Cardiac fibroblast (primary cell): ENCODE results near the gene HMX1.
A peak's percentile ranks its signal among the peaks of the same experiment; 100 is the strongest.

Source experiments
- DNase-seq, 2 donors: peaks; one replicate each; pipeline versions ENCODE4 v3.0.0 to v3.0.0-alpha.2; 2010; ENCODE audit warnings: low read depth in 2 of 2
- H3K4me3 ChIP-seq, 2 donors: replicated peaks in 1 of 2; 1 replicate in 1 of 2; 2 replicates in 1 of 2; pipeline ENCODE4 v1.5.1; 2011; ENCODE audit warnings: low read depth in 2 of 2, low read length in 2 of 2, mild to moderate bottlenecking in 2 of 2, moderate library complexity in 1 of 2
- TF ChIP-seq, protein P1 (sequence below): IDR thresholded peaks from one replicate; pipeline ENCODE4 v1.5.1; 2011; ENCODE audit warnings: low read depth, mild to moderate bottlenecking, low read length, inconsistent platforms

HMX1 gene

DNA sequence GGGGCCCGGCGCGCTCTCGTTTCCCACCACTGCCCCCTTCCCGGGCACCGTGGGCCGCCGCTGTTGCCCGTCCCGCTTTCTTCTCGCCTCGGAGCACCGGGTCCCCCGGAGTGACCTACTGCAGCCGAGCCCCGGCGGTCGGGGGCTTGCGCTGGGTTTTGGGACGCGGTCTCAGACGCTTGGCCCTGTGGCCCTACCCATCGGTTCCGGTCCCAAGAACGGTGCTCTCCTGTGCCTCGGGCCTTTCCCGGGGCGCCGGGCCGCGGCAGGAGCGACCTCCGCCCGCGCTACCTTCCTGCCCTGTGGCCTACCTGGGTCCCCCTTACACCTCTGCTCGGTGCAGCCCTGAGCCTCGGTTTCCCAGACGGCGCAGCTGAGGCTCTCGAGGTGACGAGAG, 21.6 kb upstream of the HMX1 start:
- TF ChIP-seq, protein P1, sequence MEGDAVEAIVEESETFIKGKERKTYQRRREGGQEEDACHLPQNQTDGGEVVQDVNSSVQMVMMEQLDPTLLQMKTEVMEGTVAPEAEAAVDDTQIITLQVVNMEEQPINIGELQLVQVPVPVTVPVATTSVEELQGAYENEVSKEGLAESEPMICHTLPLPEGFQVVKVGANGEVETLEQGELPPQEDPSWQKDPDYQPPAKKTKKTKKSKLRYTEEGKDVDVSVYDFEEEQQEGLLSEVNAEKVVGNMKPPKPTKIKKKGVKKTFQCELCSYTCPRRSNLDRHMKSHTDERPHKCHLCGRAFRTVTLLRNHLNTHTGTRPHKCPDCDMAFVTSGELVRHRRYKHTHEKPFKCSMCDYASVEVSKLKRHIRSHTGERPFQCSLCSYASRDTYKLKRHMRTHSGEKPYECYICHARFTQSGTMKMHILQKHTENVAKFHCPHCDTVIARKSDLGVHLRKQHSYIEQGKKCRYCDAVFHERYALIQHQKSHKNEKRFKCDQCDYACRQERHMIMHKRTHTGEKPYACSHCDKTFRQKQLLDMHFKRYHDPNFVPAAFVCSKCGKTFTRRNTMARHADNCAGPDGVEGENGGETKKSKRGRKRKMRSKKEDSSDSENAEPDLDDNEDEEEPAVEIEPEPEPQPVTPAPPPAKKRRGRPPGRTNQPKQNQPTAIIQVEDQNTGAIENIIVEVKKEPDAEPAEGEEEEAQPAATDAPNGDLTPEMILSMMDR = no peak
- no peak overlapping the region for H3K4me3 ChIP-seq
- DNase-seq = no peak

DNA sequence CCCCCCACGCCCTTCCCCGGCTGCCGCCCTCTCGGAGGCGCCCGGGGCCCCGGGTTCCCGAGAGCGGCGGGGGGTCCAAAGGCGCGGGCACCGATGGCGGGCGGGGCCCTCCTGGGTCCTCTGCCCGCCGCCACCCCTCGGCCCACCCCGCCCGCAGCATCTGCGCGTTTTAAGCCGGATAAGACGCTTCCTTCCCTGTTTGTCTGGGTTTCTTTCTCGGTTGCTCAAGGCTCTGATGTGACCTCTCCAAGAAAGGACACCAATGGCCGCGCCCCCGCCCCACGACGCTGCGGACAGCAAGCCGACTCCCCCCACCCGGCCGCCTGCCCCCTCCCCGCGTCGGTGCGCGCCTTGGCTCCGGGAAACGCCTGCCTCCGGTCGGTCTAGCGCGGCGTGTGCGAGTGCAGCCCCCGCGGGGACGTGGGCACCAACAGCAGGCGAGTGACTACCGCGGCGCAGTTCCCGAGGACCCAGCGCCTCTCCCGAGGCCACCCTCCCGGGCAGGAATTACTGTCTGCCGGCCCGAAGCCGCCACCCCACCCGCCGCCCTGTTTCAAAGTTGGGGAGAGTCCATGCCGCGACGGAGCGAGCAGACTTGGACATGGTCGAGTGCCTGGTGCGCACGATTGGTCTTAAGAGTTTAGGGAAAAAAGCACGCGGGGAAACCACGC, 21.1 kb upstream of the HMX1 start:
- H3K4me3 ChIP-seq = no peak overlapping the region
- TF ChIP-seq, protein P1 = no peak
- peak in 1 of 2 donors; percentile 22 for DNase-seq

DNA sequence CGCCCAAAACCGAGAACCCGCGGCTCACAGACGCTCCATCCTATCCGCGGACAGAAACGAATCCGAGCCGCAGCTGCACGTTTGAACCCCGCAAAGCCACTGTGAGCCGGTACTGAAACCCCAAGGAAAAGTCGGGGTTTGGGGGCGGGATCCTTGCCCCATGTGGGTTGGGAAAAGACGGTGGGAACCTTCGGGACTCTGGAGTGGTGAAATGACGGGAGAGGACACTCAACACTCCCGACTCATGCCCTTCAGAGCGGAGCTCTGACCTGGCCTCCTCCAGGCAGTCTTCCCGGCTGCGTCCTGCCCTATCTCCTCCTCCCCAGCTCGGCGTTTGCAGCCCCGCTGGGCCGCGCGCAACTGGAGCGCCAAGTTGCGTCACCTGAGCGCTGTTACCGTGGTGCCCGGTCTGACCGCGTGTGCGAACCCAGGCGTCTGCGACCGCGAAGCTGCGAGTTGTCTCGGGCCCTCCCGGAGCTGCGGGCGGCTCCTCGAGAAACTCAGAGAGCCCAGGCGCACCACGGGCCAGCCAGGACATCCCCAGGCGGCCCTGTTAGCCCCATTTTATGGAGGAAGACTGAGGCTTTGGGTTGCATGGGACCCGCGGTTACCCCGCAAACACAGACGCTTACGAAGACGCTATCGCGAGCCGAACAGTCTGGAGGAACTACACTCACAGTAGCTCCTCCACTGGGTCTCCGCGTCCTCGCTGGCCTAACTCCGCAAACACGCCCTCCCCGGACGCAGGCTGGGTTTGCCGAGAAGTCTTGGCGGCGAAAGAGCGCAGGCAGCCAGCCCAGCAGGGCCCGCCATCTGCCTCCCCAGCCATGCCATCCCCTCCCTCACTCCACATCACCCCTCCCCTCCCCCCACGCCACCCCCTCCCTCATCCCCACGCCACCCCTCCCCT, 20.3 kb upstream of the HMX1 start:
- TF ChIP-seq, protein P1 = no peak
- no peak overlapping the region for H3K4me3 ChIP-seq
- DNase-seq = no peak

DNA sequence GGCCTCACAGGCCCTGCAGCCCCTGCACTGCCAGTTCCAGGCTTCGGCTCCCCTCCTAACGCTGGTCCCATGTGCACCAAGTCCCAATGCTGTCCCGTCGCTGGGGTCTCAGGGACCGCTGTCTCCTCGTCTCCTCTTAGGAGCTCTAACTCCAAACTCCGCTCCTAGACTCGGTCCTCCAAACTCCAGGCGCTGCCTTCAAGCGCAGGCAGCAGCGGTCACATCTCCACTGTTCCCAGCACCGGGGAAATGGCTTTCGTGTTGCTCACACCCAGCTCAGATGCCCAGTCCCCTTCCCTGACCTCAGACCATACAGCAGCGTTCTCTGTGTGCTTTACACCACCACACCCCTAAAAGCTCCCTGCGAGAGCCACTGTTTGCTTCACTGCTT, 19.6 kb upstream of the HMX1 start:
- no peak overlapping the region for H3K4me3 ChIP-seq
- TF ChIP-seq, protein P1 = no peak
- no peak for DNase-seq

DNA sequence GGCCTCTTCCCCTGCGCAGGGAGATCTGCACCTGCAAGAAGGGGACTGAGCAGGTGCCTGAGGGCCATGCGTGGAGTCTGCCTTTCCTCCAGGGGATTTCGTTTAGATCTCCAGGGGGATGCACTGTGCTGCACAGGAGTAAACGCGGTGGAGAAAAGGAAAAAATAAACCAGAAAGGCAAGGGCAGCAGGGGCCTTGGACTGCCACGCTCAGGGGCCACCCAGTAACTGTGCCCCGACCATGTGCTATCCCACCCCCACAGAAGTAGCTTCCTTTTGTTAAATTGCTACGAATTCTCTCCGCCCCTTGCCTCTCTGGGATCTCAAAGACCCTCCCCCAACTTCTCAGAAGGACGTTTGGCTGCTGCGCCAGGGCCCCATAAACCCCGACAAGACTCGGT, 17.2 kb upstream of the HMX1 start:
- H3K4me3 ChIP-seq = no peak overlapping the region
- DNase-seq = no peak
- TF ChIP-seq, protein P1 = no peak

DNA sequence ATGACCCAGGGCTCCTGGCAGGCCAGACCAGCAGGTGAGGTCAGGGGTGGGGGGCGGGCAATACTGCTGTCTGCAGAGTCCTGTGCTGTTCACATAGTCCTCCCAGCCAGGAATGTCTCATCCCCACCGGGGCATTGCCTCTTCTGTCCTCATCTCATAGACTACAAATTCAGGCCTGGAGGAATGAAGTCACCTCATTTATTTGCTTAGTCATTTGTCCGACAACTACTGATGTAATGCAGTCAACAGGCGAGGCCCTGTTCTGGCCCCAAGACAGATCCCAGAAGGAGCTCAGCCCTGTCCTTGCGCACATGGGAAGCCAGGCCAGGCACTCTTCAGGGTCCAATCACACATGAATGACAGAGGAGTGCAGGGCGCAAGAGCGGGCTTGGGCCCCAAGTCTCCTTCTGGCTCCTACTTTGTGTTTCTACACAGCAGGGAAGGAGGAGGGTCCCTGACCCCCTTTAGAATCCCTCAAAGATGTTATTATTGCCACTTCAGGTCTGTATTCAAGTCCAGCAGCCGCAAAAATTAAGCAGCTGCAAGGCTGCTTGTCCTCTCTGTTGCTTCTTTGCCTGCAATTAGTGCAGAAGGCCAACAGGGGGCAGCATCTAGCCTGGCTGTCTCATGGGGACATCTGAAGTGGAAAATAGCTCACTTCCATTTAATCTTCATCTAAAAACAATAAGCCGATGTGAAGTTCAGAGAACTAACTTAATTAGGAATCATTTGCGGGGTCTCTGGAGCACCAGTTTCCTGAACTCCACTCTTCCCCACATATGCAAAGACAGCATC, 15.2 kb upstream of the HMX1 start:
- no peak overlapping the region for H3K4me3 ChIP-seq
- TF ChIP-seq, protein P1 = peak; percentile 28

More for the DNA sequence above, 15.2 kb upstream of the HMX1 start:
- DNase-seq = no peak
